GM19351 (cell line): ENCODE measurements around the gene DUSP22.
"Not testable (repeated sequence)": the region's sequence is repeated elsewhere in the genome, so short reads cannot be mapped to it uniquely, and the experiment has no call there.

Experiments used
- ATAC-seq: cut with Tn5 transposase; IDR thresholded peaks from one replicate; pipeline ENCODE4 v1.9.1; 2021; ENCODE audit warnings: mild to moderate bottlenecking, moderate library complexity; ENCODE audit not compliant: unreplicated experiment

Gene DUSP22

GRCh38 chr6:361411-362132, 69.3 kb downstream of the DUSP22 start:
- no peak for ATAC-seq

DNA sequence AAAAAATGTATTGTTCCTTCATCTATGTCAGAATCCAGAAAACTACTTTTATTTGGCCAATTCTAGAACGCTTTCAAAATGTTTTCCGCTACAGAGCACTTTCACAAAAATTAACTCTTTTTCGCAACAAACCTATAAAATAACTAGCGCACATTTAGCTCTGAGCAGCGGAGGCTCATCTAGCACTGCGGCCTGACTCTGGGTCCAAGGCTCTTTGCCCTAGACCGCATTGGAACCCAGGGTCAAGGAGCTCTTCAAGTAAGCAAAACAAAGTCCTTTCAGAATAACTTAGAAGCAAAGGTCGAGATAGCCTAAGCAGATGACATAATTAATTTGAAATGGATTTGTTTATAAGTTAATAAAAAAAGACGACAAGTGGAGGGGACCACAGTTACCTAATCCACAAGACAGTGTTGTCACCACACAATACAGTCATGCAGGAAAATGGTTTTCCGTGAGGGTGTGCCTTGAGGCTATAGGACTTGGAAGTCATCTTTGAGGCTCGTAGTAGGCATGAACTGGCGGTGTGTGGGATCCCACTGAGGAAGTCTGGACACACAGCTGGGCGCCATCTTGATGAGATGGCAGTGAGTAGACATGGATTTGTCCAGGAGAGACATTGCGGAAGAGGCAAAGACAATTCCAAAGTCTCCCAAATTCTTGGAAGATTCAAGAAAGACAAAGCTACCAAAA, 70.1 kb downstream of the DUSP22 start:
- no peak for ATAC-seq

- no peak for ATAC-seq
Measured at GRCh38 chr6:362924-363249, 70.6 kb downstream of the DUSP22 start.

DNA sequence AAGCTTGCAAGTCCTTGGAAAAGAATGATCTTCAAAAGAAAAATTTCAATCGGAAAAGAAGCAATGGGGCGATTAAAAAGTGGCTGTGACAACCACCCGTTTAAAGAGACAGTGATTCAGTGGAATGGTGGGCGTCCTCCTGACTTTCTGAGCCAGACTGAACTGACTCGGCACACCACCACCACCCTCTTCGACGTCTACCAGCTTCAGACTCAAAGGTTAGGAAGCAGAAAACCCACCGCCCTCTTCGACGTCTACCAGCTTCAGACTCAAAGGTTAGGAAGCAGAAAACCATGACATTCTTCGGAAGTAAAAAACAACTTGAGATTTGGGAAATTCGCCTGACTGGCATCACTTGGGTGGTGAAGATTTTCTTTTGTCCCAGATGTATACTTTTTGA, 71.0 kb downstream of the DUSP22 start:
- no peak for ATAC-seq

DNA sequence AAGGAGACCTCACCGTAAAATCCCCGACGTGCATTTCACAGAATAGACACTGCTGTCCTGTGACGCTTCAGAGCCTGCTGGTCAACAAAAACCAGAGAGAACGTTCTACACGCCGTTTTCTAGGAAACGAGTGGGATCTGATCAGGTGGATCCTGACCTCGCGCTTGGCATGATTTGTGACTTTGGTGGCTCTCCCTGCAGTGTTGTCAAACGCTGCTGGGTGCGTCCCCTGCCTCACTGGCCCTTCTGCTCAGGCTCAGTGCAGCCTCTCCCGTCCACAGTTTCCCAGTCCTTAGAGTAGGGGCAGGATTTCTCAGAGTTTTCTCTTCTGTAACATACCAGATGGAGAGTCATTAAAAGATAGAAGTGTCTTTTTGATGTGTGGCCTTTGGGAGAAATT, 71.6 kb downstream of the DUSP22 start:
- no peak for ATAC-seq

DNA sequence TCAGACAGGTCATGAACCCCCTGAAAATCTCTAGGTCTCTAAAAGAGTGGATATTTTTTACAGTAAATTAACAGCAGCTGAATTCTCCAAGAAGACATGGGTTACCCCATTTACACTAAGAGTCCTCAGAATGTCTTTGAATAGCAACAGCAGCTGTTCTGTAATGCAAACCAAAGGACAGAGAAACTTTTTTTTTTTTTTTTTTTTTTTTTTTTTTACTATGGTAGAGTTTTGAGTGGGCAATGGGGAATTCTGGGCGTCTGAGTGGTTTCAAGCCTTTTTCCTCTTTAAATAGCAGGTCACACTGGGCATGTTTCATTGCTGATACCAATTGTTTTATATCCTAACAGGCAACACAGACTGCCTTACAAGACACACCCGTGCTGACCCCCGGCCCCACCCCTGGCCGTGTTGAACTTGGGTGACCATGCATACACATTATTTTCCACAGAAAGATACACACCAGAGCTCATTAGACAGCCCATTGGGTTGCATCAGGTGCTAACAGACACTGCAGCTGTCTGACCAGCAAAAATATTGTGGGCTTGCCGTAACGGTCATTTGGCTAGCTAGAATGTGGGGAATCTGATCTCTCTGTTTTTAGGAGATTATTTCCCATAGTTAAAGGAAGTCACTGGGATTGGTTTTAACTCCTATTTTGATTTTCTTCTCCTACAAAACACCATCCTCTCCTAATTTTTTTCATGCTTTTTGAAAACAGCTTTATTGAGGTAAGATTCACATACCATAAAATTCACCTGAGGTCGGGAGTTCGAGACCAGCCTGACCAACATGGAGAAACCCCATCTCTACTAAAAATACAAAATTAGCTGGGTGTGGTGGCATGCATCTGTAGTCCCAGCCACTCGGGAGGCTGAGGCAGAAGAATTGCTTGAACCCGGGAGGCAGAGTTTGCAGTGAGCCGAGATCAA, 72.6 kb downstream of the DUSP22 start:
- ATAC-seq: peak; percentile 82

GRCh38 chr6:365835-366234, 73.5 kb downstream of the DUSP22 start:
- ATAC-seq: no peak

- no peak for ATAC-seq
Measured at GRCh38 chr6:366389-367297, 74.4 kb downstream of the DUSP22 start.

- no peak for ATAC-seq
Measured at GRCh38 chr6:367298-367794, 75.1 kb downstream of the DUSP22 start.

DNA sequence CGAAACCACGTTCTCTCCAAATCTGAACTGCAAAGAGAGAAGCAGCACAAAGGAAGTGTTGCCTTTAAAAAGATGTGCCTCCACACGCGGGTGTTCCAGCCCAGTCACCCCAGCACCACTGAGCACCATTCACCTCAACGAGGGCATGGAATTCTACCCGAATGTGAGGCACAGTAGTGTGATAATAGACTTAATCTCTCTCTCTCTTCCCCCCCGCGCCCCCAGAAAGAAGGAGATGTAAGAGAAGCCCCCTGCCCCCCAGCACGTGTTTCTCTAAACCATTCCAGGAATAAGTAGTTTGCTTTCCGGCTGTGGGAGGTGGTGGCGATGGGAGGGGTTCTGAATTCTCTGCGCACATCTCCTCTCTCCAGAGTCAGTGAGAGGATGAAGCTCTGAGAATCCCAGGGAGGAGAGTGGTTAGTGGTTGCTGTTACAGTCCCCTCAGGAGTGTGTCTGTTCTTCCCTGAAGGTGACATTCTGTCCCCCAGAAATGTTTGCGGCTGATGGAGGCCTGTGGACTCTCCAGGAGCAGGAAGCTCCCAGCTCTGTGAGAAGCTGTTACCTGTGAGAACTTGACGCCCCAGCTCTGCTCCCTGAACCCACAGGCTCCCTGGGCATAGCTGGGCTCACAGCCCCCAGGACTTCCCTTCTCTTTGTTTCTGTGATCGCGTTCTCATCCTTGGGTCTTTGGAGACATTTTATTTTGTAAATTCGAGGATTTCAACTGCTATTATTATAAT, 75.8 kb downstream of the DUSP22 start:
- ATAC-seq: no peak

GRCh38 chr6:369559-370431, 77.5 kb downstream of the DUSP22 start:
- ATAC-seq: no peak

- no peak for ATAC-seq
Measured at GRCh38 chr6:370555-370954, 78.3 kb downstream of the DUSP22 start.

GRCh38 chr6:371851-372250, 79.6 kb downstream of the DUSP22 start:
- not testable (repeated sequence) for ATAC-seq

DNA sequence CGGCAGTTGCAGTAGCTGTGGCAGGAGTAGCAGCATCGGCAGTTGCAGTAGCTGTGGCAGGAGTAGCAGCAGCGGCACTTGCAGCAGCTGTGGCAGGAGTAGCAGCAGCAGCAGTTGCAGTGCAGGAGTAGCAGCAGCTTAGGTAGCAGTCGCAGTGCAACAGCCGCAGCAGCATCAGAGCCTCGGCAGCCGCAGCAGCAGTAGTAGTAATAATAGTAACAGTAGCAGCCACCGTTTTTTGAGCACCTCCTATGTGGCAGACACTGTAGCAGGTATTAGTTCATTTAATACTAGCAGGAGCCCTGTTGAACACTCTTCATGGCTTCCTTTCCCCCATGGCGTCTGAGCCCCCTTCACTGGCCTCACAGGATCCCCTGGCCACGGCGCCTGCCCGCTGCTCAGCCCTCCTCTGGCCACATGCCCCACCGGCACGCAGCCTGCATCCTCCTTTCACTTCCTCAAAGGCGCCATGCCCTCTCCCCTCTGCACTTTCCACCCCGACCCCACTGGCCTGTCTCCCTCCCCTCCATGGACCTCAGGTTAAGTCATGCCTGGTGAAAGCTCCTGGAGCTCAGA, 80.1 kb downstream of the DUSP22 start:
- peak; percentile 78 for ATAC-seq

DNA sequence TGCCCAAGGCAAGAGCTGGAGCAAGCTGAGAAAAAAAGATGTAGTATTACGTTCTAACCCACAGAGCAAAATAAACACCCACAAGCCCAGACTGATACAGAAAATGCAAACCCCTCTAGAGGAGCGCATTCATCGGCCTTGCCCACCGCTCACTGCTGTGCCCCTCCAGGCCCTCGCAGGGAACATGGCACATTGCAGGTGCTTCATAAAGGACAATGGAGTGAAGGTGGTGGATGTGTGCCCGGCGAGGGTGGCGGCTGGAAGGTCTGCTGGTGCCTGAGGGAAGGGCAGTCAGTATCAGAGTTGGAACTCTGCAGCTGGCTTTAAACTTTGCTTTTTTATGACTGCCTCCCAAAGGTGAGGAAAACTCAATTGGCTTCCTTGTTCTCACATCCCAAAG, 80.7 kb downstream of the DUSP22 start:
- peak; percentile 7 for ATAC-seq

DNA sequence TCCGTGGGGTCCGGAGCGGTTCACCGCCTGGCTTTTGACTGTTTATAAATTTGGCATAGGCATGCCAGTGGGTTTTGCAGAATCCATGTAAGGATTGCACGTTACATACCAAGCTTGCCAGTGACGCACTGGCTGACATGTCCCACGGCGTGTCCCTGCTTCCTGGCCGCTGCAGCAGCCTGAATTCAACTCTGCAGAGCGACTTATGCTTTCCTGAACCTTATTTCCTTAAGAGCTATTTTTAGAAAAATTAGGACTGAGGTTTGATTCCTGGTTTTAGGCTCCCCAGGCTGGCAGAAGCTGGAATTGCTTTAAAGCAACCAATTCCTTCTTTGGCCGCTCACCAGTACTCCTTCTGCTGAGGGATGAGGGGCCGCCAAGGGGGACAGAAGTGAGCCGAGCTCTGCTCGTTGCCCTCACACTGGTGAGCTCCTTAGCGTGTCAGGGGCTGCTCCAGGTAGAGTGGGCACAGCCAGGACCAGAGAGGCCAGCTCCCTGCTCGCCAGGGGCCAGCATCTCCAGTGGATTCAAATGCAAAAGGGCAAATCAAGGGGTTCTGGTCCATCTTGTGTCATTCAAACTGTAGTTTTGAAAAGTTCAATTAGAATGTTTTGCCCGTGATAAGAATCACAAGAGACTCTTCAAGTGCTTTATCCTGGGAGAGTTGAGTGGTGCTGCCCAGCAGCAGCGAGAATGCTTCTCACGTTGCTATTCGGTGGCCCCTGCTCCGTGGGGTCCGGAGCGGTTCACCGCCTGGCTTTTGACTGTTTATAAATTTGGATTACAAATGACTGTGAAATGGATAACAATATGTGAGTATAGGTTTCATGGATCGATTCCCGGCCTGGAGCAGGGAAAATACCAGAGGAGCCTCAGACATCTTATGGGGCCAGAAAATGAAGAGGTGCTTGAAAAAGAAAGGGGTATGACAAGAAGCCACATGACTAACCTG, 81.8 kb downstream of the DUSP22 start:
- no peak for ATAC-seq

- no peak for ATAC-seq
Measured at GRCh38 chr6:374956-375355, 82.7 kb downstream of the DUSP22 start.
